ENCODE results near the gene DCBLD1.
"Not testable (repeated sequence)": the region's sequence is repeated elsewhere in the genome, so short reads cannot be mapped to it uniquely, and the experiment has no call there.

DCBLD1 gene

GRCh38 chr6:117502580-117502979 lies 20.1 kb downstream of the DCBLD1 start:
- DNase-seq = no peak

GRCh38 chr6:117503211-117503610 lies 20.7 kb downstream of the DCBLD1 start:
- no peak for DNase-seq

GRCh38 chr6:117504478-117505144 lies 22.1 kb downstream of the DCBLD1 start:
- no peak for DNase-seq

GRCh38 chr6:117505311-117505710 lies 22.8 kb downstream of the DCBLD1 start:
- DNase-seq = no peak

GRCh38 chr6:117506180-117506835 lies 23.8 kb downstream of the DCBLD1 start:
- no peak for DNase-seq

- no peak for DNase-seq
Observed at GRCh38 chr6:117506907-117507306, 24.4 kb downstream of the DCBLD1 start.

GRCh38 chr6:117508450-117508971 lies 26.0 kb downstream of the DCBLD1 start:
- DNase-seq = no peak

- DNase-seq = no peak
Observed at GRCh38 chr6:117509021-117509420, 26.5 kb downstream of the DCBLD1 start.

GRCh38 chr6:117512056-117512828 lies 29.8 kb downstream of the DCBLD1 start:
- DNase-seq = no peak

- DNase-seq = no peak
Observed at GRCh38 chr6:117512987-117513573, 30.6 kb downstream of the DCBLD1 start.

- no peak for DNase-seq
Observed at GRCh38 chr6:117513778-117514365, 31.4 kb downstream of the DCBLD1 start.

GRCh38 chr6:117514655-117515054 lies 32.2 kb downstream of the DCBLD1 start:
- no peak for DNase-seq

- DNase-seq = no peak
Observed at GRCh38 chr6:117515326-117515725, 32.9 kb downstream of the DCBLD1 start.

GRCh38 chr6:117517995-117518394 lies 35.5 kb downstream of the DCBLD1 start:
- not testable (repeated sequence) for DNase-seq

GRCh38 chr6:117518870-117519269 lies 36.4 kb downstream of the DCBLD1 start:
- no peak for DNase-seq

GRCh38 chr6:117520603-117521395 lies 38.3 kb downstream of the DCBLD1 start:
- no peak for DNase-seq

- DNase-seq = no peak
Observed at GRCh38 chr6:117521791-117522502, 39.5 kb downstream of the DCBLD1 start.

GRCh38 chr6:117525607-117526006 lies 43.1 kb downstream of the DCBLD1 start:
- no peak for DNase-seq

GRCh38 chr6:117530467-117531242 lies 48.2 kb downstream of the DCBLD1 start:
- no peak for DNase-seq

GRCh38 chr6:117531346-117531745 lies 48.9 kb downstream of the DCBLD1 start:
- no peak for DNase-seq

Measured in stimulated activated CD4-positive, alpha-beta T cell treated with anti-CD3 and anti-CD28 coated beads, Interleukin-4, amount 100 ng/mL, for 1 hour (primary cell).